AG09319 (cell line): ENCODE results near the gene KIRREL3.

Source experiments
- DNase-seq: peaks from one replicate; pipeline ENCODE4 v3.0.0-alpha.2; 2010; ENCODE audit warnings: low read depth; ENCODE audit errors: extremely low read depth
- TF ChIP-seq, protein P1 (sequence below): IDR thresholded peaks from 2 replicates; pipeline ENCODE4 v1.5.1; 2011; ENCODE audit warnings: low read depth, mild to moderate bottlenecking, inconsistent platforms, low read length, moderate library complexity

Gene KIRREL3

GRCh38 chr11:126868741-126869140, 131.8 kb downstream of the KIRREL3 start:
- DNase-seq = no peak
- TF ChIP-seq, protein P1, sequence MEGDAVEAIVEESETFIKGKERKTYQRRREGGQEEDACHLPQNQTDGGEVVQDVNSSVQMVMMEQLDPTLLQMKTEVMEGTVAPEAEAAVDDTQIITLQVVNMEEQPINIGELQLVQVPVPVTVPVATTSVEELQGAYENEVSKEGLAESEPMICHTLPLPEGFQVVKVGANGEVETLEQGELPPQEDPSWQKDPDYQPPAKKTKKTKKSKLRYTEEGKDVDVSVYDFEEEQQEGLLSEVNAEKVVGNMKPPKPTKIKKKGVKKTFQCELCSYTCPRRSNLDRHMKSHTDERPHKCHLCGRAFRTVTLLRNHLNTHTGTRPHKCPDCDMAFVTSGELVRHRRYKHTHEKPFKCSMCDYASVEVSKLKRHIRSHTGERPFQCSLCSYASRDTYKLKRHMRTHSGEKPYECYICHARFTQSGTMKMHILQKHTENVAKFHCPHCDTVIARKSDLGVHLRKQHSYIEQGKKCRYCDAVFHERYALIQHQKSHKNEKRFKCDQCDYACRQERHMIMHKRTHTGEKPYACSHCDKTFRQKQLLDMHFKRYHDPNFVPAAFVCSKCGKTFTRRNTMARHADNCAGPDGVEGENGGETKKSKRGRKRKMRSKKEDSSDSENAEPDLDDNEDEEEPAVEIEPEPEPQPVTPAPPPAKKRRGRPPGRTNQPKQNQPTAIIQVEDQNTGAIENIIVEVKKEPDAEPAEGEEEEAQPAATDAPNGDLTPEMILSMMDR = no peak

- DNase-seq = no peak
- TF ChIP-seq, protein P1 = no peak
Observed at GRCh38 chr11:126864934-126865333, 135.6 kb downstream of the KIRREL3 start.

- no peak for DNase-seq
- TF ChIP-seq, protein P1 = no peak
Observed at GRCh38 chr11:126863294-126863997, 137.1 kb downstream of the KIRREL3 start.

DNA sequence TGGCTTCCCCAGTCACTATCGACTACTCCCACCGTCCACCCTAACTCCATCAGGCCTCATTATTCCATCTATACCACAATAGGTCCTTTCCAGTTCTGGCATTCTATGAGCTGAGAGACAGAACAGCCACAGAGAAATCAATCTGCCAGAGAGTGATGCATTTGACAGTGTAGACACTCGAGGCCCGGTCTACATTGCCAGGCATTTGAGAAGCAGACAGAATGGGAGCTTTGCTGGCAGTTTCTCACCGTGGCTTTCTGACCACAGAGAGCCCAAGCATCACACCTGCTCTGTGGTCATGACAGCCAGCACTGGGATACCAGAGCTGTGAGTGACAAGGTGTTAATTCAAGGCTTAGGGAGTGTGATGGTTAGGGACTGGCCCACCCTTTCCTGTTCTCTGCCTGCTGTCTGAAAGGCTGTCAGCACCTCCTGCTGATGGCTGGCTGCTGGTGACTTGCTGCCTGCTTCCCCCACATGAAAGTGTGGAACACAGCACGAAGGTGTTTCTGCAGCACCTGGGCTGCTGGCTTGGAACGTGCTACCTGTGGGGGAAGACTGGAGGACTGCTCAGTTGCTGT, 137.8 kb downstream of the KIRREL3 start:
- DNase-seq = no peak

DNA sequence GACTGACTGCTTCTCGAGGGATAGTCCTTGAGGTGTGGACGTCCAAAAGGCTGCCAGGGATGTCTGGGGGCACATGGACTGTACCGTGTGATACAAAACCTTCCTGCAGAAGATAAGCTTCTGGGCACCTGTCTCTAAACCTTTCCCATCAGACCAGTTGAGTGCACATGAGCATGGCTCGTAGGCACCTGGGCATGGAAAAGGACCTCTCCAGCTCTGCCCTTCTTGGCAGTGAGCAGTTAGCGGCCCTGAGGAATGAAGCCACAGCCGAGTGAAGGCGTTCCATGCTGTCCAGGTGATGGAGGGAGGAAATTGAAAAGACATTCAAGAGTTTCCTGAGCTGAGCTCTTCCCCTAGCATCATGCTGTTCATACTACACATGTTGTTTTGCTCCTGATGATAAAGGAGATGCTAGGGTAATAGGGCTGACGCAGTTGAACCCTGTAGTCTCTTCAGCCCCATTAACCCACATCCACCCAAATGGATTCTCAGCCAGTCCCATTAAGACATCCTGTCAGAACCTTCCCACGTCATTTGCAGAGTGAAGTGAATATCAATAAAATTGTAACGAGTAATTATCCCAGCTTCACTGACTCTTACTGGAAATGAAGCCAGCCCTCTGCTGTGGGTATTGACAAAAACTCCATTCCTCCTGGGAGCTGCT, 138.6 kb downstream of the KIRREL3 start:
- TF ChIP-seq, protein P1 = no peak
- DNase-seq = no peak

More for the DNA sequence above, 137.8 kb downstream of the KIRREL3 start:
- TF ChIP-seq, protein P1 = no peak

DNA sequence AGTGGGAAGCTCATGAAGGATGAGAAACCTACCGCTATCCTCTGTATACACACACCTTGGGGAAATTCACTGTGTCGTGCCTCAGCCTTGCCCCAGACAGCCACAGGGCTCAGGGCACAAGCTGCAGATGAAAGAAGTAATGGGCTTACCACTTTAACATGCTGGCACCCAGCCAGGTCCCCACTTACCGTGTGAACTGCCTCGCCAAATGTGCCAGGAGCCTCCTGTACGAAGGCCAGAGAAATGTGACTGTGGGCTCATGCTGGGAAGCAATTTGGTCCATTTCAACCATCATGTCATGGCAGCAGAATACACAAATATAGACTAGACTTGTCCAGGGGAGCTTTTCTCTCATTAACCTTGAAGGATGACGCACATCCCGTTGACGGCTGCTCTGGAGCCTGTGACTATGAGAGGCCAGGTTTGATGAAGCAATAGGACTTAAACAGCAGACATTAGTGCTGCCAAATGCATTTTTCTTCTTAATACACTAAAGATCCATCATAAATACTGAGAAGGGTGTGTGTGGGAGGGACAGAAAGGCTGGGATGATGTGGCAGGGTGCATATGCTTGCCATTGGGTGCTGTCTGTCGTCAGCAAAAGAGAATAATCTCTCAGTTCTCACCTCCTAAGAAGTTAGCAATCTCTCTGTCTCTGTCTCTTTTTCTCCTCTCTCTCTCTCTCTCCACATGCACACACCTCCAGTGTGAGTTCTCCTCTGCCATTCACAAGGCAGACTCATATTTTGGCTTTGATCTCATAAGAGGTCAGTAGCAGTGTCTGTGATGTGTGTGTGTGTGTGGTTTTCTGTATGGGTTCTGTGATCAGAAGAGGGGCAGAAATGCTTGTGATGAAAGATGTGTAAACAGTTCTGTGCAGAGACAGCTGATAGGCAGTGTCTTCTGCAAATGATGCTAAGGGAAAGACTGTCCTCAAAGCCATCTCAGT, 142.4 kb downstream of the KIRREL3 start:
- DNase-seq = no peak
- TF ChIP-seq, protein P1 = no peak
